Upper lobe of right lung (tissue), 1 donor: ENCODE data around the gene FUS. TPM values are rescaled to one million over a fixed set of nuclear protein-coding genes. Genes with fewer than 3 reads are reported as not detected.

Source experiments
- ATAC-seq: fragments of 200-7000 bp; cut with Tn5 transposase; one replicate; pipeline ENCODE4 v1.9.1; 2020; ENCODE audit warnings: mild to moderate bottlenecking, moderate library complexity
- DNase-seq: peaks from one replicate; pipeline ENCODE4 v3.0.0-alpha.2; 2020
- H3K27ac ChIP-seq: fragments of 200-600 bp; one replicate; pipeline ENCODE4 v1.8.0; 2022
- H3K27me3 ChIP-seq: fragments of 200-600 bp; one replicate; pipeline ENCODE4 v1.8.0; 2022; ENCODE audit warnings: mild to moderate bottlenecking
- H3K36me3 ChIP-seq: fragments of 200-600 bp; one replicate; pipeline ENCODE4 v1.8.0; 2022
- H3K4me1 ChIP-seq: fragments of 200-600 bp; one replicate; pipeline ENCODE4 v1.8.0; 2022
- H3K4me3 ChIP-seq: fragments of 200-600 bp; one replicate; pipeline ENCODE4 v1.8.0; 2022; ENCODE audit warnings: mild to moderate bottlenecking
- H3K9me3 ChIP-seq: fragments of 200-600 bp; one replicate; pipeline ENCODE4 v1.8.0; 2022
- CTCF ChIP-seq: fragments of 200-600 bp; IDR thresholded peaks from one replicate; pipeline ENCODE4 v1.8.0; 2022; ENCODE audit warnings: antibody characterized with exemption
- intact Hi-C: fragments of 100-400 bp; cut with DNase I; formaldehyde crosslinking; loops from one replicate; pipeline ENCODE4 v1.11.0; 2022
- total RNA-seq: library from RNA; stranded (reverse); fragmentation: NEBNext Ultra II Directional; extraction: Animal tissue kit (Norgen Biotek cat#: 25700); gene quantifications from one replicate; pipeline ENCODE4 v1.2.1, GENCODE V29; 2021
- donor health status: DM: no; HTN: yes; CAD: no; lungs with severe emphysema.

The FUS gene
- total RNA-seq, 1 donor from 2014 or later: 175 TPM

DNA sequence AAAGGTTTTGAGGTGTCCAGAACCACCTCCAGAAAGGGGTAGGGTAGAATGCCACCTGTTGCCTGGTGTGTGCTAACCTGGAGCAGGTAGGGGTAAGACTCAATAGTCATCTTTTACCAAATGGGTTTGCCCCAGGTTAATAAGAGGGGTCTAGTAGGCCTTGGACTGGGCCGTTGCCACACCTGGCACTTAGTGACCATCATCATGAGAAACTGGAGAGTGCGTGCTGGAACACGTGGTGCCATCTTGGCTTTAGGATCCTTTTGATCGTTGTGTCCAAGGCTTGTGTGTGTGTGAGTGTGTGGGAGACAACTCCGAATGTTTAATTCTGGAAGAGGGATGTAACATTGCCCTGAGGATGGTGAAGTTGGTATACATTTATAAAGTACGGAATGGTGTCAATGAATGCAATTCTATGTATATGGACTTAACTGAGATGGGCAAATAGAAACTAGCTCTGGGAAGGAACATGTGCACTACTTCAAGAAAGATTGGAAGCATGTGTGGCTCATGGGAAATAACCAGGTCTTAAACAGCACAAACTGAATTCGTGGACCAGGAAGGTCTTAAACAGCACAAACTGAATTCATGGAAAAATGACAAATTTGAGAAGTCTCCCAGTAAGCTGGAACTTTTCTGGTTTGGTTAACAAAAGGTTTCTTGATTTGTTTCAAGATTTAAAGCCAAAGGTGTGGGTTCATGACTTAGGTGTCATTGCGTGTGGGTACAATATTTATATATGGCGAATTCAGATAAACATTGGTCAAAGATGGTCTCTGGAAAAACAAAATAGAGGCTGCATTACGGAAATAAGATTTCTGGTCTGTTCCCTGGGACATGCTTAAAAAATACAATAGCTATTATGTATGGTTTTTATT is 7.2 kb downstream of the FUS start:
- DNase-seq: no peak
- no peaks in the 10 kb centered on the region for H3K9me3 ChIP-seq
- no peak overlapping the region for H3K27ac ChIP-seq
- intact Hi-C loops: no loop called here
- H3K36me3 ChIP-seq: peaks cover 100% of the 10 kb centered on the region
- no peak overlapping the region for H3K4me3 ChIP-seq
- TF ChIP-seq CTCF: no peak
- no peaks in the 10 kb centered on the region for H3K27me3 ChIP-seq
- no peak for ATAC-seq
- peaks cover 12% of the 10 kb centered on the region for H3K4me1 ChIP-seq

DNA sequence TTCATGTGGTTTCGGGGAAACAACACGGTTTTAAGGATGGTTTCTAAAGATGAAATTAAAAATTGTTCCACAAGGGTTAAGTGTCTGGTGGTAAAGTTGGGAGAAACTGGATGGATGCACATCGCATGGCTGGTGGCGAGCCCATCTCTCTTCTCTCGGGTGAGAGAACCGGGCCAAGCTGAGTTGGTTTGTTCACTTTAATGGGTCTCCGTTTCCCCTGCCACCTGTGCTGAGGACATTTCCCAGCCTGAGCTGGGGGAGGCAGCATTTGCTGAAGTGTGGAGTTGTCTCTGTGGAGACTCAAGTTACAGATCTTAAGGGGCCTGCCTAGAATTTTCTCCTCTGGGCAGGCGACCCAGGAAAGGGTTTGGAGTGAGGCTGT is 7.9 kb downstream of the FUS start:
- peaks cover 6% of the 10 kb centered on the region for H3K4me1 ChIP-seq
- no peaks in the 10 kb centered on the region for H3K9me3 ChIP-seq
- H3K36me3 ChIP-seq: peaks cover 100% of the 10 kb centered on the region
- DNase-seq (no peak), ATAC-seq (no peak)
- H3K4me3 ChIP-seq: no peak overlapping the region
- intact Hi-C loops: no loop called here
- TF ChIP-seq CTCF: no peak
- H3K27me3 ChIP-seq: no peaks in the 10 kb centered on the region
- no peak overlapping the region for H3K27ac ChIP-seq

DNA sequence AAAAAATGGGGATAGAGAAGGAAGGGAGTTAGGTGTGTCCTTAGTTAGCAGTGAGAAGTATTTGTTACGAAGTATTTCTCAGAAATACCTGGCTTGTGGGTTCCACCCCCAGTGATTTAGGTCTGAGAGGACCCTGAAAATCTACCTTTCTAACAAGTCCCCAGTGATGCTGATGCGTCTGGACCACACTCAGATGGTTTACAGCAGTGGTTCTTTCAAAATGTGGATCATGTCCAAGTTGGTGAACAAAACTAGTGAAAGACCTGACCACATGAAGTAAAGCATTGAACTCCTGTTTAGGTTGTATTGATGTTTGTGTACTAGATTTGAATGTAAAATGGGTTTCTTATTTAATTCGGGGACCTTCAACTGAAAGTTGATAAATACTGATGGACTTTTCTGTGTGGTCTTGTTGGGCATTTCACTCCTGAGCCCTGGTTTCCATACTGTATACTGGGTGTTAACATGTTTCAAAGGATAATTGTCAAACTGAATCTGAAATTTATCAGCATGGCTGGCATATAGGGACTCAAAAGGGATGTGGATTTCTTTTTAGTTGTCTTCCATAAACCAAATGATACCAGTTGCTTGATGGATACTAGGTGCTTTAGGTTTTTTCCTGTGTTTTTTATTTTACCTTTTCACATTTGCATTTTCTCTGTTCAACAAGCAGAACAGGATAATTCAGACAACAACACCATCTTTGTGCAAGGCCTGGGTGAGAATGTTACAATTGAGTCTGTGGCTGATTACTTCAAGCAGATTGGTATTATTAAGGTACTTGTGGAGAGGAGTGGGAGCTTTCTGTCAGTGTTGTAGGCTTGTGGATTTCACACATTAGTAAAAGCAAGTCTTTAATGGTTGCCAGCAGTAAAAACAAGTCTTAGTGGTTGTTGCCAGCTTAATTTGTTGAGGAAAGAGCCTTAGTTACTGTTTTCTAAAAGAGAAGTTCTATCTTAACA is 8.8 kb downstream of the FUS start:
- intact Hi-C loops: no loop called here
- H3K4me3 ChIP-seq: no peak overlapping the region
- ATAC-seq (no peak), DNase-seq (no peak)
- TF ChIP-seq CTCF: no peak
- no peaks in the 10 kb centered on the region for H3K4me1 ChIP-seq
- H3K9me3 ChIP-seq: no peaks in the 10 kb centered on the region
- no peaks in the 10 kb centered on the region for H3K27me3 ChIP-seq
- no peak overlapping the region for H3K27ac ChIP-seq
- peaks cover 99% of the 10 kb centered on the region for H3K36me3 ChIP-seq

DNA sequence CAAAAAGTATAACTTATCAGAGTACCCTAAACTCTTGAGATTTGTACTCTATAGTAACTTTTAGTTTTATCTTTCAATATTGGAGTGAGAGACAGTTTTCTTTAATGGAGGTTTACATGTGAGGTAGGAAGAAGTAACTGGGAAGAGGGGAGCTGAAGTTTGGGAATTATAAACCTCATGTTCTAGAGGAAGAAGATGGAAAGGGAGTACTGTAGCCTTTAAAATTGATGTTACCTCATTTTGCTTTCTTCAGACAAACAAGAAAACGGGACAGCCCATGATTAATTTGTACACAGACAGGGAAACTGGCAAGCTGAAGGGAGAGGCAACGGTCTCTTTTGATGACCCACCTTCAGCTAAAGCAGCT is 9.5 kb downstream of the FUS start:
- H3K27me3 ChIP-seq: no peaks in the 10 kb centered on the region
- DNase-seq (no peak), ATAC-seq (no peak)
- TF ChIP-seq CTCF: no peak
- H3K9me3 ChIP-seq: no peaks in the 10 kb centered on the region
- no peak overlapping the region for H3K4me3 ChIP-seq
- H3K27ac ChIP-seq: no peak overlapping the region
- no peaks in the 10 kb centered on the region for H3K4me1 ChIP-seq
- intact Hi-C loops: no loop called here
- H3K36me3 ChIP-seq: peaks cover 99% of the 10 kb centered on the region

DNA sequence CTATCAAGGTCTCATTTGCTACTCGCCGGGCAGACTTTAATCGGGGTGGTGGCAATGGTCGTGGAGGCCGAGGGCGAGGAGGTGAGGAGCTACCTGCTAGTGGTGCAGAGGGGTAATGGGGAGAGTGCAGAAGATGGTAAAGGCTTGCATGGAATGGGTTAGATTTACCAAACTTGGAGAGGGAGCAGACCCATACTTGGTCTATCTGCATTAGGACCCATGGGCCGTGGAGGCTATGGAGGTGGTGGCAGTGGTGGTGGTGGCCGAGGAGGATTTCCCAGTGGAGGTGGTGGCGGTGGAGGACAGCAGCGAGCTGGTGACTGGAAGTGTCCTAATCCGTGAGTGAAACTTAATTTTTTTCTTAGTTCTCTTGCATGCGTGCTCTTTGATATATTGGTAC is 10.1 kb downstream of the FUS start:
- intact Hi-C loops: no loop called here
- Histone ChIP-seq H3K36me3 (peaks cover 99% of the 10 kb centered on the region), H3K27me3 (no peaks in the 10 kb centered on the region), H3K4me1 (no peaks in the 10 kb centered on the region), H3K27ac (no peak overlapping the region), H3K4me3 (no peak overlapping the region), H3K9me3 (no peaks in the 10 kb centered on the region)
- DNase-seq (no peak), ATAC-seq (no peak)
- TF ChIP-seq CTCF: no peak
